A549 (cell line): ENCODE measurements around the gene MOB2.

ENCODE experiments used
- EP300 ChIP-seq, 2 experiments: fragments of >200 bp; sonication (Bioruptor Twin); formaldehyde crosslinking; IDR thresholded peaks; 2 replicates in 1 of 2; 3 replicates in 1 of 2; pipeline ENCODE4 v1.6.1; 2016 to 2017
- ESRRA ChIP-seq: fragments of 150-350 bp; IDR thresholded peaks from 2 replicates; pipeline ENCODE4 v1.6.1; 2014; ENCODE audit warnings: mild to moderate bottlenecking, low read length, borderline replicate concordance
- GATA3 ChIP-seq: IDR thresholded peaks from 2 replicates; pipeline ENCODE4 v1.6.1; 2012; ENCODE audit warnings: borderline replicate concordance
- MAFK ChIP-seq: fragments of 450-650 bp; IDR thresholded peaks from 2 replicates; pipeline ENCODE4 v1.6.1; 2014; ENCODE audit not compliant: partially characterized antibody
- RAD21 ChIP-seq, 2 experiments: fragments of >200 bp in 1 of 2; sonication (Bioruptor Twin) in 1 of 2; formaldehyde crosslinking in 1 of 2; IDR thresholded peaks in 1 of 2; conservative IDR thresholded peaks in 1 of 2; 2 replicates in 1 of 2; 3 replicates in 1 of 2; pipeline ENCODE4 v1.6.1; 2012 to 2018; ENCODE audit warnings: inconsistent platforms in 1 of 2
- RCOR1 ChIP-seq: fragments of 150-350 bp; IDR thresholded peaks from 2 replicates; pipeline ENCODE4 v1.6.1; 2014; ENCODE audit warnings: antibody characterized with exemption, low read length, low read depth
- SMC3 ChIP-seq: fragments of >200 bp; sonication (Bioruptor Twin); formaldehyde crosslinking; IDR thresholded peaks from 3 replicates; pipeline ENCODE4 v1.6.1; 2018; ENCODE audit warnings: inconsistent platforms
- TF ChIP-seq, protein P1 (sequence below): fragments of >200 bp; sonication (Bioruptor Twin); formaldehyde crosslinking; IDR thresholded peaks from 3 replicates; pipeline ENCODE4 v1.5.1; 2016
- TF ChIP-seq, protein P2 (sequence below): IDR thresholded peaks from 2 replicates; pipeline ENCODE4 v1.6.1; 2012

DNA sequence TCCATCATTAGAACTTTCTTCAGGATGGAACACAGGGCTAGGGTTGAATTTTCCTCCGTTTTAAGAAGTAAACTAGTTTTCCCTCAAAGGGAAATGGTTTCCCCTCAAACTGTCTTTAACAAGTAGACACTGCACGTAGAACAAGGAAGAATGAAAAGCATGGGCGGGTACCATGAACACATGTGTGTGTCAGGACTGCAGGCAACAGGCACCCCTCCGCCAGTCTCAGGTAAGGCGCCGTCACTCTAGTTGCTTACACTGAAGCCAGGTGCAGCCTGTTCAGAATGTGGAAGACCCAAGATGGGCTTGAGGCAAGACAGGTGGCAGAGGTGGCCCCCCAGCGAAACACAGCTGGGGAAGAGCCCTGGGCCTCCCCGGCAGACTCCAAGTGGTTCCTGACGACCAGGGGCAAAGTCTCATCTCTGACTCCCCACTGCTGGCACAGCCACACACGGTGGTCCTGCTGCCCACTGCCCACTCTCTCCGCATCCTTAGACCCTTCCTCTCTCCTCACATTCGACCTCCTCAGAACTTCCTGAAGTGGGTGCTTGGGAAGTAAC, 25.4 kb upstream of the MOB2 start:
- TF ChIP-seq, protein P1, sequence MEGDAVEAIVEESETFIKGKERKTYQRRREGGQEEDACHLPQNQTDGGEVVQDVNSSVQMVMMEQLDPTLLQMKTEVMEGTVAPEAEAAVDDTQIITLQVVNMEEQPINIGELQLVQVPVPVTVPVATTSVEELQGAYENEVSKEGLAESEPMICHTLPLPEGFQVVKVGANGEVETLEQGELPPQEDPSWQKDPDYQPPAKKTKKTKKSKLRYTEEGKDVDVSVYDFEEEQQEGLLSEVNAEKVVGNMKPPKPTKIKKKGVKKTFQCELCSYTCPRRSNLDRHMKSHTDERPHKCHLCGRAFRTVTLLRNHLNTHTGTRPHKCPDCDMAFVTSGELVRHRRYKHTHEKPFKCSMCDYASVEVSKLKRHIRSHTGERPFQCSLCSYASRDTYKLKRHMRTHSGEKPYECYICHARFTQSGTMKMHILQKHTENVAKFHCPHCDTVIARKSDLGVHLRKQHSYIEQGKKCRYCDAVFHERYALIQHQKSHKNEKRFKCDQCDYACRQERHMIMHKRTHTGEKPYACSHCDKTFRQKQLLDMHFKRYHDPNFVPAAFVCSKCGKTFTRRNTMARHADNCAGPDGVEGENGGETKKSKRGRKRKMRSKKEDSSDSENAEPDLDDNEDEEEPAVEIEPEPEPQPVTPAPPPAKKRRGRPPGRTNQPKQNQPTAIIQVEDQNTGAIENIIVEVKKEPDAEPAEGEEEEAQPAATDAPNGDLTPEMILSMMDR, result no peak
- TF ChIP-seq RCOR1 (no peak), EP300 (IDR thresholded peaks at IDR 0.05) (no peak), MAFK (no peak), ESRRA (no peak), GATA3 (no peak), SMC3 (no peak), RAD21 (conservative IDR thresholded peaks at IDR 0.05 in 1 of 2, IDR thresholded peaks at IDR 0.05 in 1 of 2) (no peak)
- TF ChIP-seq, protein P2, sequence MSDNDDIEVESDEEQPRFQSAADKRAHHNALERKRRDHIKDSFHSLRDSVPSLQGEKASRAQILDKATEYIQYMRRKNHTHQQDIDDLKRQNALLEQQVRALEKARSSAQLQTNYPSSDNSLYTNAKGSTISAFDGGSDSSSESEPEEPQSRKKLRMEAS, result no peak
